CD4-positive, CD25-positive, alpha-beta regulatory T cell (primary cell): Measurements from ENCODE around the gene RHBDD3. TPM values are rescaled to one million over a fixed set of nuclear protein-coding genes. Genes with fewer than 3 reads are reported as not detected.
"Not testable (repeated sequence)": the region's sequence is repeated elsewhere in the genome, so short reads cannot be mapped to it uniquely, and the experiment has no call there.

Source experiments
- ATAC-seq, 2 donors: fragments of 150-1000 bp; cut with Tn5 transposase; one replicate each; pipeline ENCODE4 v1.10.0; 2021; ENCODE audit warnings: low read depth in 2 of 2, moderate number of reproducible peaks in 2 of 2, moderate library complexity in 1 of 2
- DNase-seq, 3 donors: peaks; one replicate each; pipeline versions ENCODE4 v3.0.0 to v3.0.0-alpha.2; 2012 to 2022; ENCODE audit warnings: mixed read lengths in 1 of 3
- H3K27ac ChIP-seq: one replicate; pipeline ENCODE4 v1.7.0; 2013; ENCODE audit warnings: mild to moderate bottlenecking, low read length; ENCODE audit not compliant: insufficient read depth, poor library complexity, severe bottlenecking
- H3K27me3 ChIP-seq: one replicate; pipeline ENCODE4 v1.7.0; 2013; ENCODE audit warnings: low read length; ENCODE audit not compliant: control insufficient read depth, insufficient read depth
- H3K36me3 ChIP-seq: one replicate; pipeline ENCODE4 v1.7.0; 2013; ENCODE audit warnings: mild to moderate bottlenecking, low read length, moderate library complexity; ENCODE audit not compliant: control insufficient read depth, insufficient read depth
- H3K4me1 ChIP-seq: 2 replicates; pipeline ENCODE4 v1.7.0; 2013; ENCODE audit warnings: mild to moderate bottlenecking, low read length; ENCODE audit not compliant: insufficient read depth, control insufficient read depth, poor library complexity, severe bottlenecking
- H3K4me3 ChIP-seq: one replicate; pipeline ENCODE4 v1.7.0; 2013; ENCODE audit warnings: low read depth, mild to moderate bottlenecking, low read length, moderate library complexity
- H3K9me3 ChIP-seq, 2 experiments: 1 replicate in 1 of 2; 2 replicates in 1 of 2; pipeline ENCODE4 v1.7.0; 2013; ENCODE audit warnings: low read length in 2 of 2, mild to moderate bottlenecking in 1 of 2, moderate library complexity in 1 of 2; ENCODE audit not compliant: control insufficient read depth in 2 of 2
- H3K27ac Mint-ChIP-seq, 3 donors: one replicate each; pipeline ENCODE4 v1.8.0; 2020 to 2022; ENCODE audit warnings: mild to moderate bottlenecking in 3 of 3, mixed read lengths in 3 of 3, moderate library complexity in 2 of 3
- H3K27me3 Mint-ChIP-seq: one replicate; pipeline ENCODE4 v1.8.0; 2022; ENCODE audit warnings: mild to moderate bottlenecking, mixed read lengths
- H3K36me3 Mint-ChIP-seq: one replicate; pipeline ENCODE4 v1.8.0; 2020; ENCODE audit warnings: mixed read lengths
- H3K4me1 Mint-ChIP-seq, 4 donors: one replicate each; pipeline ENCODE4 v1.8.0; 2020 to 2022; ENCODE audit warnings: mixed read lengths in 4 of 4, mild to moderate bottlenecking in 1 of 4
- H3K4me3 Mint-ChIP-seq, 4 donors: one replicate each; pipeline ENCODE4 v1.8.0; 2020 to 2022; ENCODE audit warnings: mild to moderate bottlenecking in 4 of 4, mixed read lengths in 4 of 4, moderate library complexity in 3 of 4
- H3K9me3 Mint-ChIP-seq, 7 donors: one replicate each; pipeline ENCODE4 v1.8.0; 2020 to 2022; ENCODE audit warnings: mixed read lengths in 7 of 7, mild to moderate bottlenecking in 3 of 7, moderate library complexity in 2 of 7
- polyA plus RNA-seq, 4 donors: library from polyadenylated mRNA; unstranded; fragments of 300-500 nt; fragmentation: Illumina TruSeq; gene quantifications; one replicate each; pipeline ENCODE4 v1.2.3, GENCODE V29; 2021
- total RNA-seq: library from RNA; stranded (reverse); gene quantifications from one replicate; pipeline ENCODE4 v1.2.3, GENCODE V29; 2022

RHBDD3 gene
- total and polyA plus RNA-seq, 5 donors from 2014 or later, result 6.5 to 16.0 (median 10.7) TPM

DNA sequence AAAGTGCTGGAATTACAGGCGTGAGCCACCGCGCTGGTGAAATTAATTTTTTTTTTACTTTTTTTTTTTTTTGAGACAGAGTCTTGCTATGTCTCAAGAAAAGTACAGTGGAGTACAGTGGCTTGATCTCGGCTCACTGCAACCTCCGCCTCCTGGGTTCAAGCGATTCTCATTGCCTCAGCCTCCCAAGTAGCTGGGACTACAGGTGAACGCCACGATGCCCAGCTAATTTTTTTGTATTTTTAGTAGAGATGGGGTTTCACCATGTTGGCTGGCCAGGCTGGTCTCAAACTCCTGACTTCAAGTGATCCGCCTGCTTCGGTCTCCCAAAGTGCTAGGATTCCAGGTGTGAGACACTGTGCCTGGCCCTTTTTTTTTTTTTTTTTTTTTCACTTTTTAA lies 19.9 kb downstream of the RHBDD3 start:
- not testable (repeated sequence) for ATAC-seq, H3K27ac ChIP-seq, H3K27ac Mint-ChIP-seq, H3K9me3 Mint-ChIP-seq, H3K4me1 Mint-ChIP-seq, DNase-seq, H3K9me3 ChIP-seq, H3K36me3 Mint-ChIP-seq, H3K4me3 ChIP-seq, H3K36me3 ChIP-seq, H3K4me1 ChIP-seq, H3K27me3 ChIP-seq, H3K4me3 Mint-ChIP-seq
- peaks cover 30% of the 10 kb centered on the region for H3K27me3 Mint-ChIP-seq

DNA sequence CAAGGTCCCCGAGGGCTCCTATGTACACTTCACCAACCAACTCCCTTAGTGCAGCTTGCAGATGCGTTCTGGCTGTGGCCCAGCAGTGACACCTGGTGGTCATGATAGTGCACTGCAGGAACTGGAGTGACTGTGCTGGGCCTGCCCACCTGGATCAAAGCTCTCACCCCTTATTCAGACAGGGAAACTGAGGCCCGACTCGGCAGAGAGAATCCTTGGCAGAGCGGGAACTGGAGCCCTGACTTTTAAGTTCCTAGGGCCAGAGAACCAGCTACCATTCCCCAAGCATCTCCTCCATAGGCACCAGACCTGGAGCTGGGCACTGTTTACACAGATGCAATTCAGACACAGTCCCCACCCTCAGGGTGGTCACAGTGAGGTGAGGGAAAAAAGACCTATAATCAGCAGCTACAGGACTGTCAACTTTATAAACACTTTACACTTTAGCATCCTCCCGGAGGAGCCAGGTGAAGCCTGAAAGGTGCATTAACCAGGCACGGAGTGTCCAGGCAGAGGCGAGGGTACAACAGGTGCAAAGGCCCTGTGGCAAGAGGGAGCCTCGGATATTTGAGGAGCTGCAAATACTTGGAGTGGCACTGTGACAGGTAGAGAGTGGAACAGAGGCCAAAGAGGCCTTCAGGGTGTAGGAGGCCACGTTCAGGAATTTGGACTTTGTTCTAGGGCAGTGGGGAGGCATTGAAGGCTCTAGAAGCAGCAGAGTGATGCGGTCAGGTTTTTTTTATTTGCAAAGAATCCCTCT lies 22.0 kb downstream of the RHBDD3 start:
- DNase-seq, result peak; percentile 50 to 64 (median 55)
- H3K9me3 Mint-ChIP-seq, result peaks cover 0 to 15% (median under 1%) of the 10 kb centered on the region in 7 donors
- Histone ChIP-seq H3K36me3 (no peaks in the 10 kb centered on the region), H3K4me1 (no peaks in the 10 kb centered on the region), H3K27me3 (peaks cover 8% of the 10 kb centered on the region), H3K4me3 (no peak overlapping the region), H3K27ac (no peak overlapping the region), H3K9me3 (peaks cover 6 to 12% of the 10 kb centered on the region in 2 experiments)
- no peak overlapping the region for H3K4me3 Mint-ChIP-seq
- ATAC-seq, result peak; percentile 83 to 89
- no peaks in the 10 kb centered on the region for H3K36me3 Mint-ChIP-seq
- no peaks in the 10 kb centered on the region for H3K4me1 Mint-ChIP-seq
- H3K27me3 Mint-ChIP-seq, result peaks cover 23% of the 10 kb centered on the region
- peak overlapping the region in 1 of 3 donors; percentile 83 for H3K27ac Mint-ChIP-seq

DNA sequence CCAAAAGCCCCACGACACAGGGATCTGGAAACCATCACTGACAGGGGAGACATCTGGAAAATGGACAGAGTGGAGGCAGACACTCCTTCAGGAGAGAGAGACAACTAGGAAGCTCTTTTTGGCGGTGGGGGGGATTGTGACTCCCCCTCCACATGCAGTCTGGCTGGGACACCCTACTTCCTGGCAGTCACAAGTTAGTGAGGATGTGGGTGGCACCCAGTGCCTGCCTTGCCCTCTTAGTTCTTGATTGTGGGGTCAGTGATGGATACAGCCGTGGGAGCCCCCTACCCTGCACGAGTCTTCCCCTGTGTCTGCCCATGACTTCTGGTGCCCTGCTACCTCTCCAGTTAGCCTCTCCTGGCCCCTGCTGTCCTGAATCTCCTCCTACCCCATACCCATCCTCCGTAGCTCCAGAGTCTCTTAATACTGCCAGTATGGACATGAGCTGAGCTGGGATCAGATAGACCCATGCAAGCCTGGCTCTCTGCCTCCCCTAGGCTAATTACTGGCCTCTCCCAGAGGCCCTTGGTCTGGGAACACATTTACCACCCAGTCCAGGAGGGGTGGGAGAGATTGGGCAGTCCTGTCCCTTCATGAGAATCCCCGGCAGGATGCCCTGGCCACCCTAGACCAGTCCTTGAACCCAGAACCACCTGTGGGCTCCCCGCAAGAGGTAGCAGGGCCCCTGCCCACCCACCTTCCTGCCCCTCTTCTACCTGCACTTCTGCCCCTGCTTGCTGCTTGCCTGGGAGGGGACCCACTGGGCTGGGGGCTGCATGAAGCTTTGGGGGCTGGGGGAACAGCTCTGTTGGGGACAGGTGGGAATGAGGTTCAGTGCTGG lies 22.8 kb downstream of the RHBDD3 start:
- ATAC-seq, result no peak
- Mint-ChIP-seq H3K9me3 (peaks cover 0 to 19% (median 3%) of the 10 kb centered on the region in 7 donors), H3K27ac (no peak overlapping the region), H3K4me1 (no peaks in the 10 kb centered on the region), H3K27me3 (peaks cover 22% of the 10 kb centered on the region), H3K4me3 (no peak overlapping the region), H3K36me3 (no peaks in the 10 kb centered on the region)
- Histone ChIP-seq H3K9me3 (peaks cover 6 to 12% of the 10 kb centered on the region in 2 experiments), H3K4me3 (no peak overlapping the region), H3K27ac (no peak overlapping the region), H3K4me1 (no peaks in the 10 kb centered on the region), H3K27me3 (peaks cover 8% of the 10 kb centered on the region), H3K36me3 (no peaks in the 10 kb centered on the region)
- DNase-seq, result no peak

DNA sequence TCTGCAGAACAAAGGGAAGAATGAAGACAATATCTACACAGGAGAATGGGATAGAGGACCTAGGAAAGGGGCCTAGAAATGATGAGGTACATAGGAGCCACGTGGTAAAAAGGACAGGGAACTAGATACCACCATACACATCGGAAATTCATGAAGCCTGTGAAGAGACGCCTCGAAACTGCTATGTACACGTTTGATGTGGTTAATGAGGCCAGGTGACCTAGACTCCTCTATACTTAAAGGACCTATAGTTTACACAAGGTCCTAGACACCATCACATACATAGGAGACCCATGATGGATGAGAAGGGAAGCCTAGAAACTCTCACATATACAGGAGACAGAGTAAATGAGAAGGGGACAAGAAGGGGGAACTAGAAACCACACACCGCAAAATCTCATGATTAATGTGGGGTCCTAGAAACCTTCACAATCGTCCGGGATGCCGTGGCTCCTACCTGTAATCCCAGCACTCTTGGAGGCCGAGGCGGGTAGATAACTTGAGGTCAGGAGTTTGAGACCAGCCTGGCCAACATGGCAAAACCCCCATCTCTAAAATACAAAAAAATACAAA lies 23.8 kb downstream of the RHBDD3 start:
- ATAC-seq, result no peak

DNA sequence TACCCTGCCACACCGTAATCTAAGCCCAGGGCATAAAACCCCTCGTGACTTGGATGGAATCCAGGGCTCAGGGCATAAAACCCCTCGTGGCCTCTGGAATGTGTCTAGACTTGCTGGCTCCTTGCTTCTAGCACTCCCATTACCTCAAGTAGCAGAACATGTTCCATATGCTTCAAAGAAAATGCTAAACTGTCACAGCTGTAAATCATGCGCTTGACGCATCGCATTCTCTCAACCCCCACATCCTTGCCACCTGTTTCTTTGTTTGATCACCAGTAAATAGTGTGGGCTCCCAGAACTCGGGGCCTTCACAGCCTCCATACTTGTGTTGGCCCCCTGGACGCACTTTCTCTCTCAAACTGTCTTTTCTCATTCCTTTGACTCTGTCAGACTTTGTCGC lies 27.3 kb downstream of the RHBDD3 start:
- not testable (repeated sequence) for H3K4me3 Mint-ChIP-seq, H3K27ac Mint-ChIP-seq, ATAC-seq, H3K36me3 Mint-ChIP-seq, H3K4me1 Mint-ChIP-seq, H3K4me3 ChIP-seq, H3K27me3 ChIP-seq, H3K36me3 ChIP-seq, H3K27ac ChIP-seq, H3K4me1 ChIP-seq, DNase-seq
- Mint-ChIP-seq H3K27me3 (peaks cover 24% of the 10 kb centered on the region), H3K9me3 (peaks cover 0 to 26% (median 6%) of the 10 kb centered on the region in 7 donors)
- peaks cover 6 to 12% of the 10 kb centered on the region in 2 experiments for H3K9me3 ChIP-seq

More for the DNA sequence above, 23.8 kb downstream of the RHBDD3 start:
- no peaks in the 10 kb centered on the region for H3K36me3 Mint-ChIP-seq
- no peak overlapping the region for H3K4me3 ChIP-seq
- no peaks in the 10 kb centered on the region for H3K4me1 ChIP-seq
- no peak for DNase-seq
- no peak overlapping the region for H3K27ac ChIP-seq
- H3K27me3 ChIP-seq, result peaks cover 8% of the 10 kb centered on the region
- peaks cover 0 to 22% (median 4%) of the 10 kb centered on the region in 7 donors for H3K9me3 Mint-ChIP-seq
- no peaks in the 10 kb centered on the region for H3K4me1 Mint-ChIP-seq
- peaks cover 22% of the 10 kb centered on the region for H3K27me3 Mint-ChIP-seq
- no peak overlapping the region for H3K4me3 Mint-ChIP-seq
- H3K9me3 ChIP-seq, result peaks cover 6 to 12% of the 10 kb centered on the region in 2 experiments
- H3K36me3 ChIP-seq, result no peaks in the 10 kb centered on the region
- H3K27ac Mint-ChIP-seq, result no peak overlapping the region

DNA sequence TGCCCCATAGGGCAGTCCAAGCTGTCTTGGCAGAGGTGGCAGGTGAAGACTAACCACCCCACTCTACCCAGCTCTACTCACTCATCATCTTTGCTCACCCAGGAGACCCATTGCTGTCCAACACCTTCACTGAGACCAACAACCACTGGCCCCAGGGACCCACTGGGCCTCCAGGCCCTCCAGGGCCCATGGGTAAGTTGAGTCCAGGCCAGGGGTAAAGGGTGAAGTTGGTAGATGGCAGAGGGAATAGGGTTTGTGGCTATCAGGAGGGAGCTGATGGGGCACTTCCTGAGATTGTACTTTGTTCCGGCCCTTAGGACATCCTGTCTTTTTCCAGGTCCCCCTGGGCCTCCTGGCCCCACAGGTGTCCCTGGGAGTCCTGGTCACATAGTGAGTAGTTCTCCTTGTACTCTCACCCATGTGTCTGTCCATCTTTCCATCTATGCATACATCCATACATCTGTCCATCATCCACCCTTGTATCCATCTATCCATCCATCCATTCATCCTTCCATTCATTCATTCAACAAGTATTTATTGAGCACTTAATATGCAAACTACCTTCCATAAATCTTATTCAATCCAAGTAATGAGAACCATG lies 34.4 kb downstream of the RHBDD3 start:
- Histone ChIP-seq H3K9me3 (no peaks in the 10 kb centered on the region), H3K4me1 (no peaks in the 10 kb centered on the region), H3K27ac (no peak overlapping the region), H3K4me3 (no peak overlapping the region), H3K36me3 (no peaks in the 10 kb centered on the region), H3K27me3 (no peaks in the 10 kb centered on the region)
- Mint-ChIP-seq H3K9me3 (peaks cover 0 to 5% (median 0%) of the 10 kb centered on the region in 7 donors), H3K36me3 (peaks cover 4% of the 10 kb centered on the region), H3K27ac (no peak overlapping the region), H3K4me3 (no peak overlapping the region), H3K27me3 (peaks cover 10% of the 10 kb centered on the region), H3K4me1 (peaks cover 0 to 5% (median 0%) of the 10 kb centered on the region in 4 donors)
- no peak for DNase-seq
- ATAC-seq, result no peak
